ENCODE measurements around the gene PRIMA1. TPM values are rescaled to one million over a fixed set of nuclear protein-coding genes. Genes with fewer than 3 reads are reported as not detected.

PRIMA1 gene, protein sequence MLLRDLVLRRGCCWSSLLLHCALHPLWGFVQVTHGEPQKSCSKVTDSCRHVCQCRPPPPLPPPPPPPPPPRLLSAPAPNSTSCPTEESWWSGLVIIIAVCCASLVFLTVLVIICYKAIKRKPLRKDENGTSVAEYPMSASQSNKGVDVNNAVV
- 0.18 and 0.24 TPM in 2 replicates for polyA plus RNA-seq (2012; rRNA removed)
- polyA plus RNA-seq (2012; cell fraction: cytosol; rRNA removed): 0.23 and 0.49 TPM in 2 replicates
- polyA plus RNA-seq (2012; cell fraction: nucleus; rRNA removed): 0.15 and 0.56 TPM in 2 replicates

DNA sequence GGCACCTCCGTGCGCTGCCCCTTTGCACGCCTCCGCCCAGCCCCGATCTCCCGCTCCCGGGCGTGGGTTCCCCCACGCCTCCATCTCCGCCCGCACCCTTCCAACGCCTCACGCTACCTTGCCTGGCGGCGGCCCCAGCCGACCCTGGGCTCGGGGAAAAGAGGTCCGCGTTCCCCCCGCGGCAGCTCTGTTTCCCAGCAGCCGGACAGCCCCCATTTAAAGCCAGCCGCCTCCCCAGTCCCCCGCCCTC lies at the start of gene PRIMA1:
Gene PRIMA1 (minus strand): TSS at position 193 of the 250 bp plus-strand sequence. CDS start 767 bp downstream, outside the sequence.
- TF ChIP-seq EZH2phosphoT487 (IDR thresholded peaks at IDR 0.05; ENCODE audit: borderline replicate concordance, low read depth) (no peak), MXI1 (IDR thresholded peaks at IDR 0.05; ENCODE audit: low read depth, low read length) (0 out of 2 replicates have a peak, but pooled peaks have one; percentile 2)
- Histone ChIP-seq H3K9ac (no peak within 1 kb of the TSS), H3K27ac (ENCODE audit: low read depth in 2 of 2, low read length in 1 of 2) (peak within 1 kb of the TSS in 1 of 2 experiments; percentile 91; a peak in 2 of 4 replicates), H3K79me2 (ENCODE audit: insufficient read depth) (no peaks in the 10 kb centered on the region), H4K20me1 (ENCODE audit: insufficient read depth) (no peaks in the 10 kb centered on the region), H3K4me2 (no peak within 1 kb of the TSS), H3K9me3 (no peaks in the 10 kb centered on the region), H3K27me3 (ENCODE audit: insufficient read depth) (no peaks in the 10 kb centered on the region), H3K4me1 (ENCODE audit: control insufficient read depth in 1 of 2, insufficient read depth in 2 of 2, low read depth in 1 of 2, low read length in 1 of 2) (peaks cover 0 to 55% of the 10 kb centered on the region in 2 experiments; a peak in 2 of 4 replicates), H3K9me2 (no peaks in the 10 kb centered on the region), H2AFZ (ENCODE audit: low read depth) (no peak within 1 kb of the TSS), H3K36me3 (replicated peaks in 1 of 2; ENCODE audit: control insufficient read depth in 1 of 2, insufficient read depth in 2 of 2, low read length in 1 of 2) (no peaks in the 10 kb centered on the region), H3F3A (replicated peaks; ENCODE audit: insufficient read depth) (no peaks in the 10 kb centered on the region), H3K4me3 (ENCODE audit: low read depth in 2 of 2, low read length in 1 of 2) (peak within 1 kb of the TSS in 1 of 2 experiments; percentile 48; a peak in 2 of 4 replicates)
- ChIA-PET CTCF (interaction anchor here (0.7 to 9.6 kb wide), 25 partner anchors 8 to 134 kb away, joined by 3 to 127 read pairs (median 4); no protein-coding TSS in a partner anchor), POLR2A (interaction anchor here (0.5 to 2.8 kb wide), 8 partner anchors 15 to 332 kb away, joined by 3 to 14 read pairs (median 3); no protein-coding TSS in a partner anchor)
- WGBS (ENCODE audit: low lambda C conversion rate): 5% methylated on average over 10 of the region's 24 CpGs
- no peak for DNase-seq

- H3F3A ChIP-seq (replicated peaks; ENCODE audit: insufficient read depth): no peaks in the 10 kb centered on the region
- H3K4me2 ChIP-seq: no peak overlapping the region
- POLR2A ChIA-PET: no interaction called here
- H3K36me3 ChIP-seq (replicated peaks in 1 of 2; ENCODE audit: control insufficient read depth in 1 of 2, insufficient read depth in 2 of 2, low read length in 1 of 2): no peaks in the 10 kb centered on the region
- H3K4me1 ChIP-seq (ENCODE audit: control insufficient read depth in 1 of 2, insufficient read depth in 2 of 2, low read depth in 1 of 2, low read length in 1 of 2): peaks cover 0 to 28% of the 10 kb centered on the region in 2 experiments; a peak in 2 of 4 replicates
- H3K9me3 ChIP-seq: no peaks in the 10 kb centered on the region
- no peaks in the 10 kb centered on the region for H3K79me2 ChIP-seq (ENCODE audit: insufficient read depth)
- H3K9ac ChIP-seq: no peak overlapping the region
- TF ChIP-seq EZH2phosphoT487 (IDR thresholded peaks at IDR 0.05; ENCODE audit: borderline replicate concordance, low read depth) (no peak), REST (IDR thresholded peaks at IDR 0.05; ENCODE audit: low read depth, low read length) (no peak), RCOR1 (IDR thresholded peaks at IDR 0.05; ENCODE audit: low read length) (no peak), GABPA (IDR thresholded peaks at IDR 0.05; ENCODE audit: low read depth) (no peak), ZBTB33 (IDR thresholded peaks at IDR 0.05; ENCODE audit: borderline replicate concordance, low read depth) (no peak), MAX (IDR thresholded peaks at IDR 0.05; ENCODE audit: low read depth) (no peak), NRF1 (IDR thresholded peaks at IDR 0.05; ENCODE audit: low read depth, low read length) (no peak), FOXJ3 (CRISPR knock-in tag; IDR thresholded peaks at IDR 0.05) (no peak), CHD2 (IDR thresholded peaks at IDR 0.05; ENCODE audit: low read length, partially characterized antibody) (no peak), RXRA (IDR thresholded peaks at IDR 0.05; ENCODE audit: borderline replicate concordance, low read depth) (no peak)
- no peak overlapping the region for H2AFZ ChIP-seq (ENCODE audit: low read depth)
- no peak for DNase-seq
- no peaks in the 10 kb centered on the region for H4K20me1 ChIP-seq (ENCODE audit: insufficient read depth)
- CTCF ChIA-PET: interaction anchor here (1.0 to 1.5 kb wide), 2 partner anchors 9 to 59 kb away, joined by 3 read pairs; no protein-coding TSS in a partner anchor
- no peak overlapping the region; a peak in 1 of 4 replicates for H3K27ac ChIP-seq (ENCODE audit: low read depth in 2 of 2, low read length in 1 of 2)
- no peaks in the 10 kb centered on the region for H3K27me3 ChIP-seq (ENCODE audit: insufficient read depth)
- H3K9me2 ChIP-seq: no peaks in the 10 kb centered on the region
- H3K4me3 ChIP-seq (ENCODE audit: low read depth in 2 of 2, low read length in 1 of 2): no peak overlapping the region
- WGBS (ENCODE audit: low lambda C conversion rate): 21% methylated on average over 9 of the region's 9 CpGs
These were observed 46.5 kb upstream of the PRIMA1 start for GRCh38 chr14:93834699-93835371.

Measured in SK-N-SH (cell line).